ENCODE measurements around the gene PRDM5. TPM values are rescaled to one million over a fixed set of nuclear protein-coding genes. Genes with fewer than 3 reads are reported as not detected.

The PRDM5 gene
- total RNA-seq, 4 donors from 2014 or later = 1.2 to 6.9 (median 4.4) TPM

DNA sequence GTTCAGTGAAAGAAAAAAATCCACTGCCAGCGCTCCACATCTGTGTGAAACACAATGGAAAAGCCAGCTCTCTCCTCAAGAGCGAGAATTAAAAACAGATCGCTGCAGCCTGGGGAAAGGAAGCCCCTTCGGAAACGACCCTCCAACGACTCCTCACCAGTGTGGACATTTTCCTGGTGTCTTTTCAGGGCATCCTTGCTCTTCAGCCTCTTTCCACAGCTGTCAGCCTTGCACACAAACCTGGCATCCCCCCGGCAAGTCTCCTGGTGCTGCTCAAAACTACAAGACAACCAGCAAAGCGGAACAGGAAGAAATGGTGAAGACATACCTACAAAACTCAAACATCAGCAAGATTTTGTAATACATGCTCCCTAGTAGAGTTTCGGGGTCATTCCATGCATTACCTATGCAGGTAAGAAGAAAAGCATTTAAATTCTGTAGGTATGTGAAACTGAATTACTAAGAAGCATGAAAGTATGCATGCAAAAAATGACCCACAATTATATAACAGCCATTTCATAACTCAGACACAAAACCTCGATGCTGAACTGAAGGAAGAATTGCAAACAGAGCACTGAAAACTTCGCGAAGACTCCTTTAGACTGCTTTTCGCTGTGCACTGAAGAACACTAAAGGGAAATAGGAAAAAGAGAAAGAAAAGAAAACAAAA is 106.1 kb downstream of the PRDM5 start:
- intact Hi-C loops (cut with DNase I; ENCODE audit: low total_unique reads) = no loop called here

DNA sequence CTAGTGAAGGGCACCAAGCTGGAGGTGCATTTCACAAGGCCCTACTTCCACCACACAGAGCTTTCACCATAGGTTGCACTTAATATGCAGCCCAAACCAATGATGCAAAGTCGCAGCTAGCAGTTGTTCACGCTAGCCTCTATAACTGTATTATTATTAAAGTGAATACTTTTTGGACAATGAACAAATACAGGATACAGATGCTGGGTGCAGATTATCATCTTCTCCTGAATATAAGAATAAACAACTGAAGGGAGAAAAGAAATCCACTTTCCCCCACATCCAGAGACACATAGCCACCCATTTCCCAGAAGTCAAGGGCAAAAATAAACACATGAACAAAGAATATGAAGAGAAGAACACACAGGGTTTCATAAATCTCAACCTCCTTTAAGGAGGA is 107.2 kb downstream of the PRDM5 start:
- WGBS, 2 donors = 79 to 93% methylated on average over 2 of the region's 2 CpGs
- no peak for DNase-seq (ENCODE audit: low spot score in 2 of 2)
- intact Hi-C loops (cut with DNase I; ENCODE audit: low total_unique reads) = no loop called here
- no peak for TF ChIP-seq POLR2A (IDR thresholded peaks at IDR 0.05)
- TF ChIP-seq, protein P1, sequence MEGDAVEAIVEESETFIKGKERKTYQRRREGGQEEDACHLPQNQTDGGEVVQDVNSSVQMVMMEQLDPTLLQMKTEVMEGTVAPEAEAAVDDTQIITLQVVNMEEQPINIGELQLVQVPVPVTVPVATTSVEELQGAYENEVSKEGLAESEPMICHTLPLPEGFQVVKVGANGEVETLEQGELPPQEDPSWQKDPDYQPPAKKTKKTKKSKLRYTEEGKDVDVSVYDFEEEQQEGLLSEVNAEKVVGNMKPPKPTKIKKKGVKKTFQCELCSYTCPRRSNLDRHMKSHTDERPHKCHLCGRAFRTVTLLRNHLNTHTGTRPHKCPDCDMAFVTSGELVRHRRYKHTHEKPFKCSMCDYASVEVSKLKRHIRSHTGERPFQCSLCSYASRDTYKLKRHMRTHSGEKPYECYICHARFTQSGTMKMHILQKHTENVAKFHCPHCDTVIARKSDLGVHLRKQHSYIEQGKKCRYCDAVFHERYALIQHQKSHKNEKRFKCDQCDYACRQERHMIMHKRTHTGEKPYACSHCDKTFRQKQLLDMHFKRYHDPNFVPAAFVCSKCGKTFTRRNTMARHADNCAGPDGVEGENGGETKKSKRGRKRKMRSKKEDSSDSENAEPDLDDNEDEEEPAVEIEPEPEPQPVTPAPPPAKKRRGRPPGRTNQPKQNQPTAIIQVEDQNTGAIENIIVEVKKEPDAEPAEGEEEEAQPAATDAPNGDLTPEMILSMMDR (IDR thresholded peaks at IDR 0.05) = no peak
- H3K4me3 ChIP-seq (ENCODE audit: low read depth, poor library complexity, severe bottlenecking) = no peak overlapping the region

More for the DNA sequence above, 106.1 kb downstream of the PRDM5 start:
- 61 to 73% methylated on average over 13 of the region's 13 CpGs for WGBS, 2 donors
- no peak for TF ChIP-seq POLR2A (IDR thresholded peaks at IDR 0.05)
- TF ChIP-seq, protein P1 (IDR thresholded peaks at IDR 0.05) = no peak
- no peak for DNase-seq (ENCODE audit: low spot score in 2 of 2)
- H3K4me3 ChIP-seq (ENCODE audit: low read depth, poor library complexity, severe bottlenecking) = no peak overlapping the region

DNA sequence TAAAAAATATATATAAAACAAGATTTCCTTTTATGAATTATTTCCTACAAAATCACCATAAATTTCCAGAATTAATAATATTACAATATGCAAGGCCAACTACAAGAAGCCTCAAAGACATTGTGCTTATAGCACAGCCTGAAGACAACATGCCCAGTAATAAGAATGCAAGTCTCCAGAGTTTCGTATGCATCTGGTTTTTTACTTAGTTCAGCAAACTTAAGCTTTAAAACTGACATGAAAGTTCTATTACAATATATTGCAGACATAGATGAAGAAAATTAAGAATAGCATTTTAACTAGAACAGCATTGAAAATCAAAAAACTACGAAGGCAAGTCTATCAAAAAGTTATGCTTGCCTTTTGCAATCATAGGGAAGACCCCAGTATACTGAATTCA is 107.6 kb downstream of the PRDM5 start:
- 88 to 89% methylated on average over 2 of the region's 2 CpGs for WGBS, 2 donors
- TF ChIP-seq, protein P1 (IDR thresholded peaks at IDR 0.05) = no peak
- no peak for TF ChIP-seq POLR2A (IDR thresholded peaks at IDR 0.05)
- intact Hi-C loops (cut with DNase I; ENCODE audit: low total_unique reads) = no loop called here
- H3K4me3 ChIP-seq (ENCODE audit: low read depth, poor library complexity, severe bottlenecking) = no peak overlapping the region
- DNase-seq (ENCODE audit: low spot score in 2 of 2) = no peak

DNA sequence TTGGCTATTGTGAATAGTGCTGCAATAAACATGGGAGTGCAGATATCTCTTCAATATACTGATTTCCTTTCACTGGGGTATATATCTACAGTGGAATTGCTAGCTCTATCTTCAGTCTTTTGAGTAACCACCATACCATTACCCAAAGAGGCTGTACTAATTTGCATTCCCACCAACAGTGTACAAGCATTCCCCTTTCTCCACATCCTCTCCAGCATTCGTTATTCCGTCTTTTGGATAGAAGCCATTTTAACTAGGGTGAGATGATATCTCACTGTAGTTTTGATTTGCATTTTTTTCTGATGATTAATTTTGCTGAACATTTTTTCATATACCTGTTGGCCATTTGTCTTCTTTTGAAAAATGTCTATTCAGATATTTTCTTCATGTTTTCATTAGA is 110.3 kb downstream of the PRDM5 start:
- TF ChIP-seq, protein P1 (IDR thresholded peaks at IDR 0.05) = no peak
- TF ChIP-seq POLR2A (IDR thresholded peaks at IDR 0.05) = no peak
- WGBS, 2 donors = 41 to 57% methylated on average over 2 of the region's 2 CpGs
- DNase-seq (ENCODE audit: low spot score in 2 of 2) = no peak
- intact Hi-C loops (cut with DNase I; ENCODE audit: low total_unique reads) = no loop called here
- no peak overlapping the region for H3K4me3 ChIP-seq (ENCODE audit: low read depth, poor library complexity, severe bottlenecking)

DNA sequence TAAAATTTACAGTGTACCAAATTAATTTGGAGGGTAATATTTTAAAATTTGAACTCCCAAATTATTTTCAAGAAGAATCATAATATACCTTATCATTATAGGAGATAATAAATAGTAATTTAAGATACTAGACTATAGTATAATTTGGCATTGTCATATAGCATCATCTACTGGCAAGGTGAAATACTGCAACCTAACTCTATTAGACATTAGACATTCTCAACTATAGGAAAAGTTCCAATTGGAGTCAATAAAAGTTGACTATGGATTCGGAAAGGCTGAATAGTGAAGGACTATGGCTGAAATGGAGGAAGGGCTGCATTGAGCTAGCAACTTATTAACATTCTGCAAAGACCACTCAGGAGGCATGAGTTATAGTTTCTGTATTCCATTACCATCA is 113.0 kb downstream of the PRDM5 start:
- H3K4me3 ChIP-seq (ENCODE audit: low read depth, poor library complexity, severe bottlenecking) = no peak overlapping the region
- DNase-seq (ENCODE audit: low spot score in 2 of 2) = no peak
- WGBS, 2 donors = 95 to 100% methylated on average over 1 of the region's 1 CpG
- intact Hi-C loops (cut with DNase I; ENCODE audit: low total_unique reads) = no loop called here
- TF ChIP-seq, protein P1 (IDR thresholded peaks at IDR 0.05) = no peak
- TF ChIP-seq POLR2A (IDR thresholded peaks at IDR 0.05) = no peak
